HFFc6 (cell line): ENCODE results near the gene FHIT. TPM values are rescaled to one million over a fixed set of nuclear protein-coding genes. Genes with fewer than 3 reads are reported as not detected.

ENCODE experiments used
- DNase-seq: peaks from one replicate; pipeline ENCODE4 v3.0.0-alpha.2; 2018
- H3K27ac Mint-ChIP-seq: 2 replicates; pipeline ENCODE4 v1.8.0; 2020; ENCODE audit warnings: mild to moderate bottlenecking, mixed read lengths
- H3K27me3 Mint-ChIP-seq: 2 replicates; pipeline ENCODE4 v1.8.0; 2021; ENCODE audit warnings: mild to moderate bottlenecking, moderate library complexity, mixed read lengths; ENCODE audit not compliant: insufficient read depth
- H3K36me3 Mint-ChIP-seq: 2 replicates; pipeline ENCODE4 v1.8.0; 2021; ENCODE audit warnings: low read depth, mixed read lengths
- H3K4me1 Mint-ChIP-seq: 2 replicates; pipeline ENCODE4 v1.8.0; 2020; ENCODE audit warnings: low read depth, mixed read lengths
- H3K4me3 Mint-ChIP-seq: 2 replicates; pipeline ENCODE4 v1.8.0; 2020; ENCODE audit warnings: mild to moderate bottlenecking, moderate library complexity, mixed read lengths
- H3K9me3 Mint-ChIP-seq: 2 replicates; pipeline ENCODE4 v1.8.0; 2020; ENCODE audit warnings: mild to moderate bottlenecking, mixed read lengths
- CTCF ChIP-seq: fragments of 200-600 bp; sonication (generic); IDR thresholded peaks from 2 replicates; pipeline ENCODE4 v1.5.0; 2021; ENCODE audit warnings: antibody characterized with exemption, mild to moderate bottlenecking
- total RNA-seq, 6 experiments: library from RNA; stranded (reverse); fragmentation: NEBNext Ultra II Directional; extraction: Animal tissue kit (Norgen Biotek cat#: 25700); gene quantifications; 2 replicates in 1 of 6; 3 replicates in 5 of 6; pipeline ENCODE4 v1.2.3, GENCODE V29; 2021

The FHIT gene
- total RNA-seq, 6 experiments from 2014 or later, result 0.33 to 0.38 TPM; not detected in 4

DNA sequence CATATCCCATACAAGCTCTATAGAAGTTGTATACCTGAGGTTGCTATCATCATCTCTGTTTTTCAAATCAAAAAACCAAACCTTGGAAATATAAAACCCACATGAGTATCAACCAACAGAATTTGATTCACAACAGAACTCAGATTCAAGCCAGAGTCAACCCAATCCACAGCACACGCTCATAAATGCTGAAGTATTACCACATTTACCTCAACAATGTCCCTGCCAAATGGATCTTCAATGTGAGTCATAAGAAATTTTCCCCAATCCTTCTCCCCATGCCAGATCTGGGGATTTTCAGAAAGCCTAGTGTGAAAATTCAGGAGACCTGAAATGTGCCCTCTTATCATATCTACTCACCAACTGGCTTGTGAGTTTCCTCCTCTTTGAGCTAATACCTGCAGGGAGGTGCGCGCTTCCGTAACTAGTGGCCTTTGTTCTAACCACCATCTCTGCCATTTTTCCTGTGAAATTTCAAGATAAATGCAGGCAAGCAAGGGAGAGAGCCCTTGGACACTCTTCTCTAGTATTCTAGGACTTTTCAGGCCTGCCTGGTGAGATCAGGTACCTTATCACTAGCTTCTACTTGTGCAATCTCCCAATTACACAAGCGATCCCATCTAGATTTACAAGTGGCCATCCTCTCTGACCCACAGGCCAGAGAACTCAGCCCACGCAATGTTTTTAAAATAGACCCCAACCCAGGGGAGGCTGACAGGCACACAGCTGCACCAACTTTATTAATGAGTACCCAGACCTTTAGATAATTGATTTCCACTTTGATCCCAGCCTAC lies 1124.5 kb downstream of the FHIT start:
- DNase-seq, result no peak
- Mint-ChIP-seq H3K9me3 (peaks cover 43% of the 10 kb centered on the region), H3K36me3 (no peaks in the 10 kb centered on the region), H3K4me1 (no peaks in the 10 kb centered on the region), H3K27me3 (no peaks in the 10 kb centered on the region), H3K27ac (no peak overlapping the region), H3K4me3 (no peak overlapping the region)
- TF ChIP-seq CTCF, result no peak

GRCh38 chr3:60125686-60126085 lies 1125.6 kb downstream of the FHIT start:
- no peaks in the 10 kb centered on the region for H3K4me1 Mint-ChIP-seq
- H3K36me3 Mint-ChIP-seq, result no peaks in the 10 kb centered on the region
- H3K27ac Mint-ChIP-seq, result no peak overlapping the region
- DNase-seq, result no peak
- H3K9me3 Mint-ChIP-seq, result peaks cover 46% of the 10 kb centered on the region
- no peak for TF ChIP-seq CTCF
- H3K27me3 Mint-ChIP-seq, result no peaks in the 10 kb centered on the region
- H3K4me3 Mint-ChIP-seq, result no peak overlapping the region

GRCh38 chr3:60120245-60120644 lies 1131.0 kb downstream of the FHIT start:
- Mint-ChIP-seq H3K9me3 (peaks cover 16% of the 10 kb centered on the region), H3K4me1 (no peaks in the 10 kb centered on the region), H3K27me3 (no peaks in the 10 kb centered on the region; the same call in 1 of the 2 replicates), H3K27ac (no peak overlapping the region), H3K36me3 (no peaks in the 10 kb centered on the region), H3K4me3 (no peak overlapping the region)
- no peak for DNase-seq
- TF ChIP-seq CTCF, result no peak

DNA sequence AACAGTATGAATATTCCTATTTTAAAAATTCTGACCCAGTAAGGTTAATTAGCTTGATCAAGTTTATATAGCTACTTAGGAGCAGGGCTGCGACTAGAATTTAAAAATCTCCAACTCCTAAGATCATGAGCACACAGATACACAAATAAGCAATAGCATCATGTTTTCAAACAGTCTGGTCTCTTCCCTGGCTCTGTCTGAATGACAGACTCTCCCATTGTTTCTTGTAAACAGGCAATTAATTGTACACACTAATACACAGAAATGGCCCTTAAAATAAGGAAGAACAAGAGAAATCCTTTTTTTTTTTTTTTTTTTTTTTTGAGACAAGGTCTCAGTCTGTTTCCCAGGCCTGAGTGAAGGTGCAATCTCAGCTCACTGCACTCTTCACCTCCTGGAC lies 1137.1 kb downstream of the FHIT start:
- no peaks in the 10 kb centered on the region for H3K36me3 Mint-ChIP-seq
- H3K27ac Mint-ChIP-seq, result no peak overlapping the region
- no peaks in the 10 kb centered on the region for H3K4me1 Mint-ChIP-seq
- H3K27me3 Mint-ChIP-seq, result no peaks in the 10 kb centered on the region; the same call in 1 of the 2 replicates
- TF ChIP-seq CTCF, result no peak
- peaks cover 14% of the 10 kb centered on the region for H3K9me3 Mint-ChIP-seq
- H3K4me3 Mint-ChIP-seq, result no peak overlapping the region
- DNase-seq, result no peak

- Mint-ChIP-seq H3K36me3 (no peaks in the 10 kb centered on the region), H3K27ac (no peak overlapping the region), H3K4me1 (no peaks in the 10 kb centered on the region), H3K9me3 (peaks cover 19% of the 10 kb centered on the region), H3K27me3 (no peaks in the 10 kb centered on the region), H3K4me3 (no peak overlapping the region)
- DNase-seq, result no peak
- no peak for TF ChIP-seq CTCF
Observed at GRCh38 chr3:60107275-60107674, 1144.0 kb downstream of the FHIT start.
